ENCODE measurements around the gene RPP25L.

DNA sequence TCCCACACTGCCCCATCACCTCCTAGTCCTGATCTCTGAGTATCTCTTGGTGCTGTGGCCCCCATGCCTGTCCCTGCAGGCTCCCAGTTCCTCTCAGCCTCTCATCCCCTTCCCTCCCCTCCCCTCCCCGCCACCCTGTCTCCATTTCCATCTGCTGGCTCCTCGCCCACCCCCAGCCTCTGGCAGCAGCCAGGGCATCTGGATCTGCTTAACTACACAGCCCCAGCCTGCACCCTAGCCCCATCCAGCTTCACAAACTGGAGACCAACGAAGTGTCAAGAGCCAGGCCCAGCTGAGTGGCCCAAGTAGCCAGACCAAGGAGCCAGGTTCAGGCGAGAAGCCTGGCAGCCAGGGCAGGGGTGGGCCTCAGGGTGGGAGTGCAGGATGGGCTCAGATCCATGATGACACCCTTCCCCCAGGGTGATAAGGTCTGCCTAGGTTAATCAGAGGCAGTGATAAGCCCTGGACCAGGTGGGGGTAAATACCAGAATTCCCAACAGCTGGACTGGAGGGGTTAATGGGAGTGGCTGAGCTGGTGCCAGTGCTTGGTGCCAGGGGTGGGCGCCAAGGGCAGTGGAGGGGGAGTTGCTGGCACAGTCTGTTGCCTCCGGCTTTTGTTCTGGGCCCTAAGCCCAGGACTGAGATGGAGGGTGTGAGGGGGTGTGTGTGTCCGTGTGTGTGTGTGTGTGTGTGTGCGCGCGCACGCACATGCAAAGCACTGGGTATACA is 42.6 kb upstream of the RPP25L start:
- TF ChIP-seq, protein P1, sequence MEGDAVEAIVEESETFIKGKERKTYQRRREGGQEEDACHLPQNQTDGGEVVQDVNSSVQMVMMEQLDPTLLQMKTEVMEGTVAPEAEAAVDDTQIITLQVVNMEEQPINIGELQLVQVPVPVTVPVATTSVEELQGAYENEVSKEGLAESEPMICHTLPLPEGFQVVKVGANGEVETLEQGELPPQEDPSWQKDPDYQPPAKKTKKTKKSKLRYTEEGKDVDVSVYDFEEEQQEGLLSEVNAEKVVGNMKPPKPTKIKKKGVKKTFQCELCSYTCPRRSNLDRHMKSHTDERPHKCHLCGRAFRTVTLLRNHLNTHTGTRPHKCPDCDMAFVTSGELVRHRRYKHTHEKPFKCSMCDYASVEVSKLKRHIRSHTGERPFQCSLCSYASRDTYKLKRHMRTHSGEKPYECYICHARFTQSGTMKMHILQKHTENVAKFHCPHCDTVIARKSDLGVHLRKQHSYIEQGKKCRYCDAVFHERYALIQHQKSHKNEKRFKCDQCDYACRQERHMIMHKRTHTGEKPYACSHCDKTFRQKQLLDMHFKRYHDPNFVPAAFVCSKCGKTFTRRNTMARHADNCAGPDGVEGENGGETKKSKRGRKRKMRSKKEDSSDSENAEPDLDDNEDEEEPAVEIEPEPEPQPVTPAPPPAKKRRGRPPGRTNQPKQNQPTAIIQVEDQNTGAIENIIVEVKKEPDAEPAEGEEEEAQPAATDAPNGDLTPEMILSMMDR (IDR thresholded peaks at IDR 0.05): no peak
- TF ChIP-seq POLR2A (IDR thresholded peaks at IDR 0.05): no peak
